ENCODE results near the gene FTO.

FTO gene

DNA sequence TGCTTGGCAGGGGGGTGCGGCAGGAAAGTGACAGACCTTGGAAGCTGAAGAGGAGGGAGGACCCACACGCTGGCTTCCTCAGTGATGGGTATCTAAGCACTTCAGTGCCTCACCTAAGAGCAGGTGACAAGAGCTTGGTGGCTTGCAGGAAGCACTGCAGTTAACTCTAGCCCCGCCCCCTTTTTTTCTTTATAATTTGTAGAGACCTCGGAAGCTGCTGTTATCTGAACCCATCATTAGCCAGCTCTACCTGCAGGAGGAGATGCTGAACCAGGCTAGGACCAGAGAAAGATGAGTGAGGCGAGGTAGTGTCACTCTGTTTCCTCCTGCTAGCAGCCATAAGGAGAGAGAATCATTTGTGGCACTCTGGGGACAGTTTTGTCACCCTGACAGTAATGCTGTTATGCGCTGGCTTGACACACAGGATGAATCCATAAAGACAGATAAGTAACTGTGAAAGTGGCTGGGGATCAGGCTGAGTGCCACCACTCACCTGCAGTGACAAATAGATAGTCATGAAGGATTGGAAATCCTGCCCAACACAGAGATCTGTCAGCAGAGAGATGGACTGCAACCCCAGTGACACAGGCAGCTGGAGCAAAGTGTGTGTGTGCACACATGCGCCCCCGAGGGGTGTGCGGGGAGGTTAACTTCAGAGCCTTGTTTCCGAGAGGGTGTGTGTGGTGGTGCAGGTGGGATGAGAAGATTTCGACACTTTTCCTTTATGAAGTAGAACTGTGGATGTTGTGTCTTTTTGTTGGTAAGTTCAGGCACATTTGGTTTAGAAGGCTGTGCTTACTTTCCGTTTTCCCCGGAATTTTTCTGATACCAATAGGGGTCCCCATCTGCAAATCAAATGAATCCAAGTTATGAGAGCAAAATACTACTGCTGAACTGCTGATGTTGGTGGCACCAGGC, 358.7 kb downstream of the FTO start:
- peak overlapping the region; percentile 23 for H3K4me3 ChIP-seq (ENCODE audit: low read depth, low read length)
- TF ChIP-seq, protein P1, sequence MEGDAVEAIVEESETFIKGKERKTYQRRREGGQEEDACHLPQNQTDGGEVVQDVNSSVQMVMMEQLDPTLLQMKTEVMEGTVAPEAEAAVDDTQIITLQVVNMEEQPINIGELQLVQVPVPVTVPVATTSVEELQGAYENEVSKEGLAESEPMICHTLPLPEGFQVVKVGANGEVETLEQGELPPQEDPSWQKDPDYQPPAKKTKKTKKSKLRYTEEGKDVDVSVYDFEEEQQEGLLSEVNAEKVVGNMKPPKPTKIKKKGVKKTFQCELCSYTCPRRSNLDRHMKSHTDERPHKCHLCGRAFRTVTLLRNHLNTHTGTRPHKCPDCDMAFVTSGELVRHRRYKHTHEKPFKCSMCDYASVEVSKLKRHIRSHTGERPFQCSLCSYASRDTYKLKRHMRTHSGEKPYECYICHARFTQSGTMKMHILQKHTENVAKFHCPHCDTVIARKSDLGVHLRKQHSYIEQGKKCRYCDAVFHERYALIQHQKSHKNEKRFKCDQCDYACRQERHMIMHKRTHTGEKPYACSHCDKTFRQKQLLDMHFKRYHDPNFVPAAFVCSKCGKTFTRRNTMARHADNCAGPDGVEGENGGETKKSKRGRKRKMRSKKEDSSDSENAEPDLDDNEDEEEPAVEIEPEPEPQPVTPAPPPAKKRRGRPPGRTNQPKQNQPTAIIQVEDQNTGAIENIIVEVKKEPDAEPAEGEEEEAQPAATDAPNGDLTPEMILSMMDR (conservative IDR thresholded peaks at IDR 0.05; ENCODE audit: low read depth, low read length), result peak; percentile 47
- DNase-seq (ENCODE audit: low read depth), result peak; percentile 48

- TF ChIP-seq, protein P1 (conservative IDR thresholded peaks at IDR 0.05; ENCODE audit: low read depth, low read length), result no peak
- DNase-seq (ENCODE audit: low read depth), result no peak
These were observed 359.4 kb downstream of the FTO start for GRCh38 chr16:54063279-54063773.

GRCh38 chr16:54066451-54067105, 362.6 kb downstream of the FTO start:
- peak; percentile 16 for DNase-seq (ENCODE audit: low read depth)
- TF ChIP-seq, protein P1 (conservative IDR thresholded peaks at IDR 0.05; ENCODE audit: low read depth, low read length), result no peak
- H3K4me3 ChIP-seq (ENCODE audit: low read depth, low read length), result no peak overlapping the region

More at GRCh38 chr16:54063279-54063773, 359.4 kb downstream of the FTO start:
- peak overlapping the region; percentile 23 for H3K4me3 ChIP-seq (ENCODE audit: low read depth, low read length)

- no peak for DNase-seq (ENCODE audit: low read depth)
- TF ChIP-seq, protein P1 (conservative IDR thresholded peaks at IDR 0.05; ENCODE audit: low read depth, low read length), result no peak
- no peak overlapping the region for H3K4me3 ChIP-seq (ENCODE audit: low read depth, low read length)
These were observed 363.5 kb downstream of the FTO start for GRCh38 chr16:54067322-54068065.

GRCh38 chr16:54068212-54068611, 364.3 kb downstream of the FTO start:
- TF ChIP-seq, protein P1 (conservative IDR thresholded peaks at IDR 0.05; ENCODE audit: low read depth, low read length), result no peak
- no peak for DNase-seq (ENCODE audit: low read depth)
- no peak overlapping the region for H3K4me3 ChIP-seq (ENCODE audit: low read depth, low read length)

DNA sequence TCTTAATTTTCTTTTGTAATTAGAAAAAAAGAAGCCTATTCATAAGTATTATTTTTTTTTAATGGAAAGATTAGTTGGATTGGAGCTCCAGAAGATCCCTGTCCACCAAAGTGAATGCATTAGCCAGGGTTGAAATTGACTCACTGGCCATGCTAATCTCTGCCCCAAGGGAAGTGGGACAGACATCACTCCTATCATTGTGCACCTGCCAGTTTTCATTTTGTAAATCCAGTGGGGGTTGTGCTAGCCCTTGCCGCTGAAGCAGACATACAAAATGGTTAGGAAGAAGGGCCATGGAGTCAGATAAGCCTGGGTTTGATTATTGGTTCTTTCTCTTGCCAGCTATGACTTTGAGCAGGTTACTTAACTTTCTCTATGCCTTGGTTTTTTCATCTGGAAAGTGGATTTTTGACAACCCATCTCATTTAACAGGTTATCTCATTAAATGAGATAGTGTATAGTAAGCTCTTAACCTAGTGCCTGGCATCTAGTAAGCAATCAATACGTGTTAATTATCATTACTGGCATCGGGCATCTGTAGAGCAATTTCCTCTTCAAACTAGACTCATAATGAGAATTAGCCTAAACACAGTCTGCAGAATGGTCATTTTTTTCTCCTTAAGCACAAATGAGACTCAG, 365.8 kb downstream of the FTO start:
- TF ChIP-seq, protein P1 (conservative IDR thresholded peaks at IDR 0.05; ENCODE audit: low read depth, low read length), result no peak
- H3K4me3 ChIP-seq (ENCODE audit: low read depth, low read length), result no peak overlapping the region
- DNase-seq (ENCODE audit: low read depth), result no peak
